ENCODE data around the gene GLDN. TPM values are rescaled to one million over a fixed set of nuclear protein-coding genes. Genes with fewer than 3 reads are reported as not detected.

Gene GLDN
- total and polyA plus RNA-seq, 11 donors: 1.1 to 15.3 (median 10.3) TPM

- DNase-seq (no peak), ATAC-seq (no peak)
- Histone ChIP-seq H3K4me1 (no peaks in the 10 kb centered on the region), H3K27ac (no peak overlapping the region), H3K9me3 (peaks cover 0 to 4% (median 0%) of the 10 kb centered on the region in 12 donors), H3K4me3 (no peak overlapping the region), H3K36me3 (peaks cover 0 to 68% (median 36%) of the 10 kb centered on the region in 9 donors), H3K27me3 (no peaks in the 10 kb centered on the region)
- intact Hi-C loops (cut with DNase I): no loop called here
- 77 to 84% (median 80%) methylated on average over 7 of the region's 7 CpGs for WGBS, 4 donors
- TF ChIP-seq CTCF (IDR thresholded peaks at IDR 0.05): no peak
- TF ChIP-seq POLR2A (IDR thresholded peaks at IDR 0.05): no peak
Observed at GRCh38 chr15:51448622-51449399, 107.4 kb downstream of the GLDN start.

- no peak for TF ChIP-seq POLR2A (IDR thresholded peaks at IDR 0.05)
- TF ChIP-seq CTCF (IDR thresholded peaks at IDR 0.05): no peak
- Histone ChIP-seq H3K36me3 (peaks cover 0 to 80% (median 41%) of the 10 kb centered on the region in 9 donors), H3K27me3 (no peaks in the 10 kb centered on the region), H3K9me3 (peaks cover 0 to 4% (median 0%) of the 10 kb centered on the region in 12 donors), H3K4me1 (no peaks in the 10 kb centered on the region), H3K27ac (no peak overlapping the region), H3K4me3 (no peak overlapping the region)
- intact Hi-C loops (cut with DNase I): no loop called here
- DNase-seq (no peak), ATAC-seq (peak in 1 of 4 donors; percentile 46)
- 71 to 80% (median 76%) methylated on average over 6 of the region's 6 CpGs for WGBS, 4 donors
Observed at GRCh38 chr15:51450001-51450400, 108.5 kb downstream of the GLDN start.

Small RNAs within 50 kb of the gene (microRNA-seq; reads per million reads assigned to microRNA genes)
- gene MIR7973-1 (0 reads per million in 4 donors), gene MIR7973-2 (0 reads per million in 4 donors)

Other genes with a start within 250 kb of the GLDN start
- 10 to 100 TPM in 1 of 9 donors, 1 to 10 TPM in 8; 1.3 to 14.1 (median 3.1) TPM for gene TNFAIP8L3, start 246.7 kb upstream of the GLDN start, total RNA-seq
- gene TNFAIP8L3, start 246.7 kb upstream of the GLDN start, polyA plus RNA-seq: 10 to 100 TPM in 1 of 2 donors, 1 to 10 TPM in 1; 1.4 to 28.0 TPM
- 1 to 10 TPM in 4 of 9 donors, under 1 TPM in 5; 0.21 to 5.4 (median 0.83) TPM for gene CYP19A1, start 3.1 kb upstream of the GLDN start, total RNA-seq
- gene CYP19A1, start 3.1 kb upstream of the GLDN start, polyA plus RNA-seq: under 1 TPM; 0.15 to 0.43 TPM